Loucy (cell line): ENCODE measurements around the gene RSPRY1.

Experiments
- H2AFZ ChIP-seq: fragments of 200-600 bp; sonication (generic); 2 replicates; pipeline ENCODE4 v1.6.0; 2016; ENCODE audit warnings: antibody characterized with exemption, mild to moderate bottlenecking, low read length, moderate library complexity
- H3F3A ChIP-seq: fragments of 200-600 bp; 2 replicates; pipeline ENCODE4 v1.6.0; 2016; ENCODE audit warnings: antibody characterized with exemption, low read depth, mild to moderate bottlenecking
- H3K27me3 ChIP-seq: fragments of 200-600 bp; sonication (generic); 2 replicates; pipeline ENCODE4 v1.6.1; 2014; ENCODE audit warnings: low read length, mild to moderate bottlenecking; ENCODE audit not compliant: insufficient read depth, poor library complexity, severe bottlenecking
- H3K36me3 ChIP-seq: fragments of 200-600 bp; sonication (generic); 2 replicates; pipeline ENCODE4 v1.6.1; 2016; ENCODE audit warnings: low read length; ENCODE audit not compliant: insufficient read depth
- H3K4me1 ChIP-seq: fragments of 200-600 bp; sonication (generic); 2 replicates; pipeline ENCODE4 v1.5.1; 2014; ENCODE audit warnings: low read length, mild to moderate bottlenecking; ENCODE audit not compliant: insufficient read depth, poor library complexity, severe bottlenecking
- H3K4me2 ChIP-seq: fragments of 200-600 bp; sonication (generic); 2 replicates; pipeline ENCODE4 v1.6.0; 2014; ENCODE audit warnings: antibody characterized with exemption, low read length, low read depth, mild to moderate bottlenecking; ENCODE audit not compliant: poor library complexity, severe bottlenecking
- H3K4me3 ChIP-seq: fragments of 200-600 bp; sonication (generic); 2 replicates; pipeline ENCODE4 v1.5.1; 2014; ENCODE audit warnings: low read length, mild to moderate bottlenecking, mixed read lengths; ENCODE audit not compliant: poor library complexity, severe bottlenecking
- H3K79me2 ChIP-seq: fragments of 200-600 bp; sonication (generic); 2 replicates; pipeline ENCODE4 v1.6.1; 2014; ENCODE audit warnings: low read length; ENCODE audit not compliant: insufficient read depth
- H3K9ac ChIP-seq: fragments of 200-600 bp; sonication (generic); 2 replicates; pipeline ENCODE4 v1.6.0; 2014; ENCODE audit warnings: mild to moderate bottlenecking, low read depth, low read length, moderate library complexity; ENCODE audit not compliant: poor library complexity, severe bottlenecking
- H3K9me2 ChIP-seq: fragments of 200-600 bp; sonication (generic); replicated peaks from 2 replicates; pipeline ENCODE4 v1.6.1; 2016; ENCODE audit warnings: low read depth, low read length, mixed read lengths
- H3K9me3 ChIP-seq: fragments of 200-600 bp; sonication (generic); 2 replicates; pipeline ENCODE4 v1.6.1; 2014; ENCODE audit warnings: mild to moderate bottlenecking, antibody characterized with exemption, low read length, low read depth; ENCODE audit not compliant: insufficient read depth
- H4K20me1 ChIP-seq: fragments of 200-600 bp; sonication (generic); 2 replicates; pipeline ENCODE4 v1.6.0; 2014; ENCODE audit warnings: antibody characterized with exemption, low read length, mild to moderate bottlenecking; ENCODE audit not compliant: insufficient read depth, poor library complexity, severe bottlenecking
- EZH2phosphoT487 ChIP-seq: fragments of 200-600 bp; IDR thresholded peaks from 2 replicates; pipeline ENCODE4 v1.6.1; 2018; ENCODE audit warnings: antibody characterized with exemption, mild to moderate bottlenecking, moderate library complexity, borderline replicate concordance
- TF ChIP-seq, protein P1 (sequence below): fragments of 200-600 bp; sonication (generic); conservative IDR thresholded peaks from 2 replicates; pipeline ENCODE4 v1.5.1; 2014; ENCODE audit warnings: mild to moderate bottlenecking, antibody characterized with exemption, low read length

The RSPRY1 gene

DNA sequence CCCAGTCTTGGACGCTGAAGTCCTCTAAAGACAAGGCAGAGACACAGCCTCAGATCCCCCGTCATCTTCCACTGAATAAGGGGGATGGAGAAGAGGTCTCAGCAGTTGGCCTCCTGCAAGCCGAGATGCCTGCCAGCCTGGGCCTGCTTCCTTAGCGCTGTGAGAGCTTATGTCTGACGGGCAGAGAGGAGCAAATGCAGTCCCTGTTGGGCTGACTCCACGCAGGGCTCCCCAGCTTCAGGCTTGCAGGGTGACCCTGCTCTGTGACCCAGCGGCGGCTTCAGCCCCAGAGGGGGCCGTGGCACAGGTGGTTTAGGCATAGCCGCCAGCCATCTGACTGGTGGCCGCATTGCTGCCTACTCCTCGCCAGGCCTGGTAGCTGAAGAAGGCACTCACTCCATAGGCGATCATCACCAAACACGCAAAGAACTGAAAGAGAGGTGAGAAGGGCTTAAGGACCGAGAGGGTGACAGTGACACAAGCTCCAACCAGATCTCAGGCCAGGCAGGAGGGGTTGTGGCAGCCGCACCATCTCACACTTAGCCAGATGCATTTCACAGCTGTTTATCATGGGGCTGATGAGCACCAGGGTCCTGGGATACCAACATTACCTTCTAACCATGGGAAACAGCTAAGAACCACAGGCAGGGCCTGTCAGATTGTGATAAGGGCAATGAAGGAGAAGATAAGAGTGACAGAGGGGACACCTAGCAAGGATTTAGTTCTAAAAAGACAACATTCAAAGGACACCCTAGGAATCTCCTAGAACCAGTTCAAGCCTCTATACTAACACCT lies 70.7 kb downstream of the RSPRY1 start:
- TF ChIP-seq, protein P1, sequence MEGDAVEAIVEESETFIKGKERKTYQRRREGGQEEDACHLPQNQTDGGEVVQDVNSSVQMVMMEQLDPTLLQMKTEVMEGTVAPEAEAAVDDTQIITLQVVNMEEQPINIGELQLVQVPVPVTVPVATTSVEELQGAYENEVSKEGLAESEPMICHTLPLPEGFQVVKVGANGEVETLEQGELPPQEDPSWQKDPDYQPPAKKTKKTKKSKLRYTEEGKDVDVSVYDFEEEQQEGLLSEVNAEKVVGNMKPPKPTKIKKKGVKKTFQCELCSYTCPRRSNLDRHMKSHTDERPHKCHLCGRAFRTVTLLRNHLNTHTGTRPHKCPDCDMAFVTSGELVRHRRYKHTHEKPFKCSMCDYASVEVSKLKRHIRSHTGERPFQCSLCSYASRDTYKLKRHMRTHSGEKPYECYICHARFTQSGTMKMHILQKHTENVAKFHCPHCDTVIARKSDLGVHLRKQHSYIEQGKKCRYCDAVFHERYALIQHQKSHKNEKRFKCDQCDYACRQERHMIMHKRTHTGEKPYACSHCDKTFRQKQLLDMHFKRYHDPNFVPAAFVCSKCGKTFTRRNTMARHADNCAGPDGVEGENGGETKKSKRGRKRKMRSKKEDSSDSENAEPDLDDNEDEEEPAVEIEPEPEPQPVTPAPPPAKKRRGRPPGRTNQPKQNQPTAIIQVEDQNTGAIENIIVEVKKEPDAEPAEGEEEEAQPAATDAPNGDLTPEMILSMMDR: no peak
- TF ChIP-seq EZH2phosphoT487: no peak
- H3K9me2 ChIP-seq: no peaks in the 10 kb centered on the region
- H2AFZ ChIP-seq: no peak overlapping the region
- no peak overlapping the region for H3K4me2 ChIP-seq
- no peak overlapping the region for H3K9ac ChIP-seq
- no peaks in the 10 kb centered on the region for H3F3A ChIP-seq
- no peaks in the 10 kb centered on the region for H3K9me3 ChIP-seq
- H3K79me2 ChIP-seq: no peaks in the 10 kb centered on the region
- H3K36me3 ChIP-seq: peaks cover 9% of the 10 kb centered on the region; the same call in 1 of the 2 replicates
- no peak overlapping the region for H3K4me3 ChIP-seq
- H4K20me1 ChIP-seq: no peaks in the 10 kb centered on the region
- no peaks in the 10 kb centered on the region for H3K27me3 ChIP-seq
- H3K4me1 ChIP-seq: no peaks in the 10 kb centered on the region

DNA sequence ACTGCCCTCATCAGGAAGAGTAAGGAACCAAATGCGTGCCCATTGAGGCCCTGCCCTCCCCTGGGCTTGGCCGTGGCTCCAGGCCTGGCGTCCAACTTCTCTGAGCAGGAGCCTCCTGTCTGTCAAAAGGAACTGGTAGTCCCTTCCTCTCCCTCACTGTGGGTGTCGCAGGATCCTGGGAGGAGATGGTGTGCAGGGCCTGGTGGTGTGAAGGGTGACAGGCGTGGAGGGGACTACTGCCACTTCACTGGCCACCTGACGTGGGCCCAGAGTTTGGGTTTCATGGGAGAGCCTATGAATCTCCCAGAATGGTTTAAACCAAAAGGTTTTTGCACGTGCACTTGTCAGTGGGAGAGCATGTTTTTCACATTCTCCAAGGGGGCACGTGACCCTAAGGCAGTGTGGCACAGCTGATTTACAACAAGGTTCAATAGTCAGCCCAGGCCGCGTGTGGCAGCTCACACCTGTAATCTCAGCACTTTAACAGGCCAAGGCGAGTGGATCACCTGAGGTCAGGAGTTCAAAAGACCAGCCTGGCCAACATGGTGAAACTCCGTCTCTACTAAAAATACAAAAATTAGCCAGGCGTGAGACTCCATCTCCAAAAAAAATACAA lies 71.4 kb downstream of the RSPRY1 start:
- Histone ChIP-seq H3K36me3 (peaks cover 1% of the 10 kb centered on the region; the same call in 1 of the 2 replicates), H4K20me1 (no peaks in the 10 kb centered on the region), H3K4me3 (no peak overlapping the region), H3K79me2 (no peaks in the 10 kb centered on the region), H3K27me3 (no peaks in the 10 kb centered on the region), H3K4me2 (no peak overlapping the region), H3F3A (no peaks in the 10 kb centered on the region), H3K4me1 (no peaks in the 10 kb centered on the region), H3K9me2 (no peaks in the 10 kb centered on the region), H3K9me3 (no peaks in the 10 kb centered on the region), H2AFZ (no peak overlapping the region), H3K9ac (no peak overlapping the region)
- no peak for TF ChIP-seq EZH2phosphoT487
- TF ChIP-seq, protein P1: no peak

DNA sequence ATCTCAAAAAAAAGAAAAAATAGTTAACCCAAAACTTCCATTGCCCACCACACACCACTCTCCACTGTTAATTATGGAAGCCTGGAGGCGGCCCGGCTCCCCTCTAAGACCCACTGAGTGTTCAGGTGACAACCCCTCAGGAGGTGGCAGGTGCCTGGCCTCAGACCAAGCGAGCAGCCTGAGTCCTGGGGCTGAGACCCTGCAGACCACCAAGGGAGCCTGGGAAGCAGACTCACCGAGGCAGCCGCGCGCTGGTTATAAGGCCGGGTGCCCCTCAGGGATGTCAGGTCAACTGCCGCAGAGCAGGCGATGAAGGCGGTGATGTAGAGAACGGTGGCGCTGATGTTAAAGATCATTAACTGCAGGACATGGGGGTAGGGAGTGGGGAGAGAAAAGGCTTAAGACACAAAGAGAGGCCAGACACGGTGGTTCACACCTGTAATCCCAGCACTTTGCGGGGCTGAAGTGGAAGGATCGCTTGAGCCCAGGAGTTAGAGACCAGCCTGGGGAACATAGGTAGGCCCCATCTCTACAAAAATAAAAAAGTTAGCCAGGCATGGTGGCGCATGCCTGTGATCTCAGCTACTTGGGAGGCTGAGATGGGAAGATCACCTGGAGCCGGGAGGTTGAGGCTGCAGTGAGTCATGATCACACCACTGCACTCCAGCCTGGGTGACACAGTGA lies 72.2 kb downstream of the RSPRY1 start:
- no peaks in the 10 kb centered on the region for H3F3A ChIP-seq
- TF ChIP-seq, protein P1: no peak
- TF ChIP-seq EZH2phosphoT487: no peak
- no peaks in the 10 kb centered on the region for H3K4me1 ChIP-seq
- no peak overlapping the region for H3K4me2 ChIP-seq
- no peaks in the 10 kb centered on the region for H3K36me3 ChIP-seq
- no peaks in the 10 kb centered on the region for H4K20me1 ChIP-seq
- no peak overlapping the region for H2AFZ ChIP-seq
- no peaks in the 10 kb centered on the region for H3K27me3 ChIP-seq
- H3K79me2 ChIP-seq: no peaks in the 10 kb centered on the region
- no peak overlapping the region for H3K4me3 ChIP-seq
- H3K9me3 ChIP-seq: no peaks in the 10 kb centered on the region
- no peak overlapping the region for H3K9ac ChIP-seq
- no peaks in the 10 kb centered on the region for H3K9me2 ChIP-seq
